Gastroesophageal sphincter (tissue), 4 donors: ENCODE data around the gene RILP. TPM values are rescaled to one million over a fixed set of nuclear protein-coding genes. Genes with fewer than 3 reads are reported as not detected.

Experiments
- ATAC-seq: fragments of 150-250 bp; one replicate; pipeline ENCODE4 v1.9.1; 2016; ENCODE audit warnings: mild to moderate bottlenecking, moderate library complexity
- H3K27ac ChIP-seq, 4 donors: fragments of 200-600 bp; sonication (generic) in 3 of 4; 1 replicate in 3 of 4; 2 replicates in 1 of 4; pipeline ENCODE4 v1.5.1; 2016 to 2019
- H3K27me3 ChIP-seq: fragments of 200-600 bp; sonication (generic); one replicate; pipeline ENCODE4 v1.5.1; 2019
- H3K36me3 ChIP-seq, 2 donors: fragments of 200-600 bp; sonication (generic); one replicate each; pipeline ENCODE4 v1.5.1; 2019; ENCODE audit warnings: control low read depth in 1 of 2
- H3K4me1 ChIP-seq, 3 donors: fragments of 200-600 bp; sonication (generic); 1 replicate in 2 of 3; 2 replicates in 1 of 3; pipeline ENCODE4 v1.5.1; 2016 to 2019; ENCODE audit warnings: control low read depth in 2 of 3
- H3K4me3 ChIP-seq, 2 donors: fragments of 200-600 bp; sonication (generic); one replicate each; pipeline ENCODE4 v1.5.1; 2019; ENCODE audit warnings: mild to moderate bottlenecking in 1 of 2, moderate library complexity in 1 of 2
- H3K9me3 ChIP-seq, 3 donors: fragments of 200-600 bp; sonication (generic); one replicate each; pipeline ENCODE4 v1.5.1; 2017 to 2019; ENCODE audit warnings: control low read depth in 2 of 3
- CTCF ChIP-seq, 4 experiments: fragments of 200-600 bp in 2 of 4; fragments of 450-650 bp in 2 of 4; sonication (generic) in 1 of 4; IDR thresholded peaks; one replicate each; pipeline ENCODE4 v1.5.1; 2017 to 2019; ENCODE audit warnings: antibody characterized with exemption in 4 of 4, mild to moderate bottlenecking in 2 of 4, moderate library complexity in 2 of 4
- EP300 ChIP-seq: sonication (generic); formaldehyde crosslinking; IDR thresholded peaks from one replicate; pipeline ENCODE4 v1.6.1; 2017; ENCODE audit warnings: antibody characterized with exemption, mild to moderate bottlenecking
- POLR2A ChIP-seq, 2 donors: fragments of 450-650 bp; IDR thresholded peaks; one replicate each; pipeline ENCODE4 v1.6.1; 2017; ENCODE audit warnings: antibody characterized with exemption in 2 of 2, mild to moderate bottlenecking in 2 of 2, moderate library complexity in 1 of 2
- POLR2AphosphoS5 ChIP-seq: sonication (generic); formaldehyde crosslinking; IDR thresholded peaks from one replicate; pipeline ENCODE4 v1.6.1; 2017; ENCODE audit warnings: antibody characterized with exemption
- WGBS, 2 donors: methylation state at CpG; one replicate each; pipeline ENCODE4 v1.1.5; 2018; ENCODE audit warnings: low coverage in 1 of 2; 5-methylcytosine and 5-hydroxymethylcytosine counted together
- total RNA-seq, 4 donors: library from RNA; depleted of rRNA; stranded (reverse); fragments of >200 nt; gene quantifications; one replicate each; pipeline ENCODE4 v1.1.0, GENCODE V29; 2016

The RILP gene
- total RNA-seq, 4 donors from 2014 or later, result 17.4 to 33.4 (median 22.2) TPM

- Histone ChIP-seq H3K4me1 (peaks cover 0 to 5% (median 0%) of the 10 kb centered on the region in 3 donors), H3K27me3 (no peaks in the 10 kb centered on the region), H3K27ac (peak overlapping the region in 2 of 4 donors; percentile 49 to 66), H3K9me3 (no peaks in the 10 kb centered on the region), H3K4me3 (no peak overlapping the region), H3K36me3 (no peaks in the 10 kb centered on the region)
- 80% methylated on average over 4 of the region's 19 CpGs; no CpG with 5 or more reads in 1 of the 2 donors for WGBS, 2 donors
- TF ChIP-seq POLR2A (IDR thresholded peaks at IDR 0.05) (no peak), EP300 (no peak), POLR2AphosphoS5 (no peak), CTCF (IDR thresholded peaks at IDR 0.05) (no peak)
- no peak for ATAC-seq
Measured at GRCh38 chr17:1605681-1606351, 43.9 kb downstream of the RILP start.

- peaks cover 0 to 5% (median 0%) of the 10 kb centered on the region in 3 donors for H3K4me1 ChIP-seq
- peak; percentile 42 for ATAC-seq
Measured at GRCh38 chr17:1604831-1605528, 44.7 kb downstream of the RILP start.

GRCh38 chr17:1601571-1601970, 48.1 kb downstream of the RILP start:
- ATAC-seq, result no peak
- Histone ChIP-seq H3K27me3 (no peaks in the 10 kb centered on the region), H3K27ac (no peak overlapping the region), H3K9me3 (no peaks in the 10 kb centered on the region), H3K4me1 (peaks cover 0 to 2% (median 0%) of the 10 kb centered on the region in 3 donors), H3K36me3 (no peaks in the 10 kb centered on the region), H3K4me3 (no peak overlapping the region)
- TF ChIP-seq POLR2AphosphoS5, result no peak
- TF ChIP-seq POLR2A (IDR thresholded peaks at IDR 0.05), result no peak
- no peak for TF ChIP-seq CTCF (IDR thresholded peaks at IDR 0.05)
- TF ChIP-seq EP300, result no peak
- 88% methylated on average over 3 of the region's 14 CpGs; no CpG with 5 or more reads in 1 of the 2 donors for WGBS, 2 donors

More at GRCh38 chr17:1604831-1605528, 44.7 kb downstream of the RILP start:
- no peak for TF ChIP-seq CTCF (IDR thresholded peaks at IDR 0.05)
- TF ChIP-seq EP300, result no peak
- TF ChIP-seq POLR2AphosphoS5, result no peak
- TF ChIP-seq POLR2A (IDR thresholded peaks at IDR 0.05), result no peak
- Histone ChIP-seq H3K27ac (no peak overlapping the region), H3K4me3 (no peak overlapping the region), H3K36me3 (no peaks in the 10 kb centered on the region), H3K9me3 (no peaks in the 10 kb centered on the region), H3K27me3 (no peaks in the 10 kb centered on the region)
- WGBS, 2 donors, result 40% methylated on average over 1 of the region's 35 CpGs; no CpG with 5 or more reads in 1 of the 2 donors

- no peak for TF ChIP-seq CTCF (IDR thresholded peaks at IDR 0.05)
- no peak for TF ChIP-seq POLR2A (IDR thresholded peaks at IDR 0.05)
- TF ChIP-seq POLR2AphosphoS5, result no peak
- TF ChIP-seq EP300, result no peak
- Histone ChIP-seq H3K36me3 (no peaks in the 10 kb centered on the region), H3K9me3 (no peaks in the 10 kb centered on the region), H3K4me1 (no peaks in the 10 kb centered on the region), H3K27me3 (no peaks in the 10 kb centered on the region), H3K4me3 (no peak overlapping the region), H3K27ac (no peak overlapping the region)
- WGBS, 2 donors, result 74 to 76% methylated on average over 2 to 5 of the region's 8 CpGs
- ATAC-seq, result no peak
Measured at GRCh38 chr17:1598399-1599095, 51.1 kb downstream of the RILP start.
